Mesendoderm (in vitro differentiated cells): ENCODE results near the gene IRX3.

Source experiments
- DNase-seq: peaks from one replicate; pipeline ENCODE4 v3.0.0; 2013
- H2AK5ac ChIP-seq: 2 replicates; pipeline ENCODE4 v1.6.1; 2013; ENCODE audit warnings: low read length, inconsistent platforms
- H2BK120ac ChIP-seq: 2 replicates; pipeline ENCODE4 v1.6.1; 2013; ENCODE audit warnings: low read depth, mild to moderate bottlenecking, low read length, moderate library complexity, mixed read lengths
- H2BK15ac ChIP-seq: replicated peaks from 2 replicates; pipeline ENCODE4 v1.6.1; 2013; ENCODE audit warnings: low read depth, mild to moderate bottlenecking, moderate library complexity
- H2BK5ac ChIP-seq: 2 replicates; pipeline ENCODE4 v1.6.1; 2013; ENCODE audit warnings: low read length, inconsistent platforms
- H3K18ac ChIP-seq: 2 replicates; pipeline ENCODE4 v1.6.1; 2013; ENCODE audit warnings: mild to moderate bottlenecking, low read length, mixed read lengths
- H3K23ac ChIP-seq: one replicate; pipeline ENCODE4 v1.6.1; 2013; ENCODE audit warnings: low read length
- H3K27ac ChIP-seq: 2 replicates; pipeline ENCODE4 v1.5.1; 2013; ENCODE audit warnings: low read depth, mild to moderate bottlenecking, inconsistent platforms, low read length, moderate library complexity
- H3K27me3 ChIP-seq: 2 replicates; pipeline ENCODE4 v1.6.1; 2013; ENCODE audit warnings: low read length, control low read depth, mild to moderate bottlenecking, inconsistent platforms; ENCODE audit not compliant: insufficient read depth, poor library complexity
- H3K36me3 ChIP-seq: 2 replicates; pipeline ENCODE4 v1.6.1; 2013; ENCODE audit warnings: low read length, inconsistent platforms; ENCODE audit not compliant: control insufficient read depth, insufficient read depth
- H3K4ac ChIP-seq: one replicate; pipeline ENCODE4 v1.6.1; 2013; ENCODE audit warnings: low read depth, mild to moderate bottlenecking, low read length, moderate library complexity
- H3K4me1 ChIP-seq: 2 replicates; pipeline ENCODE4 v1.6.1; 2013; ENCODE audit warnings: low read depth, low read length, inconsistent platforms; ENCODE audit not compliant: control insufficient read depth
- H3K4me2 ChIP-seq: 2 replicates; pipeline ENCODE4 v1.6.1; 2013; ENCODE audit warnings: low read length
- H3K4me3 ChIP-seq: 2 replicates; pipeline ENCODE4 v1.5.1; 2013; ENCODE audit warnings: mild to moderate bottlenecking, low read length
- H3K56ac ChIP-seq: one replicate; pipeline ENCODE4 v1.6.1; 2013; ENCODE audit warnings: low read length
- H3K79me1 ChIP-seq: 2 replicates; pipeline ENCODE4 v1.6.1; 2013; ENCODE audit warnings: low read length, inconsistent platforms
- H3K79me2 ChIP-seq: 2 replicates; pipeline ENCODE4 v1.6.1; 2013; ENCODE audit warnings: mild to moderate bottlenecking, low read length; ENCODE audit not compliant: control insufficient read depth, insufficient read depth
- H3K9ac ChIP-seq: 2 replicates; pipeline ENCODE4 v1.6.1; 2013; ENCODE audit warnings: low read length, inconsistent platforms
- H4K5ac ChIP-seq: one replicate; pipeline ENCODE4 v1.6.1; 2013; ENCODE audit warnings: low read length
- H4K8ac ChIP-seq: one replicate; pipeline ENCODE4 v1.6.1; 2013; ENCODE audit warnings: low read depth, mild to moderate bottlenecking, control low read depth, low read length, moderate library complexity
- WGBS: extraction: QIAGEN DNeasy Blood & Tissue Kit; methylation state at CpG from one replicate; pipeline ENCODE4 v1.1.7; 2013; ENCODE audit warnings: low lambda C conversion rate, missing lambda C conversion rate; ENCODE audit not compliant: insufficient coverage; ENCODE audit errors: extremely low coverage; 5-methylcytosine and 5-hydroxymethylcytosine counted together

The IRX3 gene

DNA sequence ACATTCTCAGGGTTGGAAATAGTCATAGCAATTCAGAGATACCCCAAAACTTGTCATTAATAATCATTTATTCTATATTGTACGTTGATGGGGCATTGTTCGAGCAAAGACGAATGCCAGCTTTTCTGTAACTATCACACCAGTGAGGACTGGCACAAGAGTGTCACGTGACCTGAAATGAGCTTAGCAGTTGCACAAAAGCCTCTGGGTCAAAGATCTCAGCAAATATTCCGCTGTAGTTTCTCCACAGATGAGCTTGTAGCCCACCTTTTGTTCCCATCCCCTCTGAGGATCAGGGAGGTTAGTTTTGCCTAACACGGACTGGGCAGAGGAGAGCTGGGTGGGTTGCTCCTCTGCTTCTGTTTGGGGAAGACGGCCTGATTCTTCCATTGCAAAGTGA, 18.2 kb downstream of the IRX3 start:
- no CpG with 5 or more reads among the region's 7 CpGs for WGBS
- Histone ChIP-seq H3K9ac (no peak overlapping the region), H3K56ac (no peak overlapping the region), H4K5ac (no peak overlapping the region), H4K8ac (no peak overlapping the region), H2BK120ac (no peak overlapping the region), H3K4me1 (no peaks in the 10 kb centered on the region), H2AK5ac (no peak overlapping the region), H3K4me3 (no peak overlapping the region), H3K4me2 (no peak overlapping the region), H2BK15ac (no peak overlapping the region), H3K23ac (no peak overlapping the region), H3K18ac (no peak overlapping the region), H3K27me3 (no peaks in the 10 kb centered on the region), H3K79me2 (no peaks in the 10 kb centered on the region), H3K79me1 (no peaks in the 10 kb centered on the region), H3K27ac (no peak overlapping the region), H3K4ac (no peak overlapping the region), H3K36me3 (no peaks in the 10 kb centered on the region), H2BK5ac (no peak overlapping the region)
- no peak for DNase-seq

DNA sequence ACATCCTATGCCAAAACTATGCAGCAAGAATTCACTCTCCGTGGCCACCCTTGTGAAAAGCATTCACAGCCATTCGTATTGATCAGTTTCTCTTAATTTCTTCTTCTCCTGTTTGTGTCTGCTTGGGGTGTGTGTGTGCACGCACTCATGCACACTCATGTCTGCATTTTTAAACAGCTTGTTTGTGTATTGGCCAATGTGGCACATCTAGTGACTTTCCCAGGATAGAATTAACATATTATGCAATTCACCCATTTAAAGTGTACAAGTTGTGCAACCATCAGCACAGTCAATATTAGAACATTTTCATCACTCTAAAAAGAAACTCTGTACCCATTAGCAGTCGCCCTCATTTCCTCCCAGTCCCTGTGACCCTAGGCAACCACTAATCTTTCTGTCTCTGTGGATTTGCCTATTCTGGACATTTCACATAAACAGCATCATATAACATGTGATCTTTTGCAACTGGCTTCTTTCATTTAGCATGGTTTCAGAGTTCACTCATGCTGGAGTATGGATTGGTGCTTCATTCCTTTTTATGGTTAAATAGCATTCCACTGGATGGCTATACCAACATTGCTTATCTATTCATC, 20.1 kb downstream of the IRX3 start:
- H3K9ac ChIP-seq, result no peak overlapping the region
- H2AK5ac ChIP-seq, result no peak overlapping the region
- no peak overlapping the region for H3K23ac ChIP-seq
- no peaks in the 10 kb centered on the region for H3K79me1 ChIP-seq
- no peak overlapping the region for H3K27ac ChIP-seq
- no peak overlapping the region for H3K4me2 ChIP-seq
- no peaks in the 10 kb centered on the region for H3K79me2 ChIP-seq
- H3K18ac ChIP-seq, result no peak overlapping the region
- H3K27me3 ChIP-seq, result no peaks in the 10 kb centered on the region
- H2BK15ac ChIP-seq, result no peak overlapping the region
- no peak overlapping the region for H2BK120ac ChIP-seq
- no peak overlapping the region for H4K5ac ChIP-seq
- no peaks in the 10 kb centered on the region for H3K36me3 ChIP-seq
- no peak overlapping the region for H3K4me3 ChIP-seq
- no peak overlapping the region for H3K4ac ChIP-seq
- no peak for DNase-seq
- no peak overlapping the region for H2BK5ac ChIP-seq
- H3K56ac ChIP-seq, result no peak overlapping the region
- H3K4me1 ChIP-seq, result no peaks in the 10 kb centered on the region
- WGBS, result no CpG with 5 or more reads among the region's 4 CpGs
- no peak overlapping the region for H4K8ac ChIP-seq

DNA sequence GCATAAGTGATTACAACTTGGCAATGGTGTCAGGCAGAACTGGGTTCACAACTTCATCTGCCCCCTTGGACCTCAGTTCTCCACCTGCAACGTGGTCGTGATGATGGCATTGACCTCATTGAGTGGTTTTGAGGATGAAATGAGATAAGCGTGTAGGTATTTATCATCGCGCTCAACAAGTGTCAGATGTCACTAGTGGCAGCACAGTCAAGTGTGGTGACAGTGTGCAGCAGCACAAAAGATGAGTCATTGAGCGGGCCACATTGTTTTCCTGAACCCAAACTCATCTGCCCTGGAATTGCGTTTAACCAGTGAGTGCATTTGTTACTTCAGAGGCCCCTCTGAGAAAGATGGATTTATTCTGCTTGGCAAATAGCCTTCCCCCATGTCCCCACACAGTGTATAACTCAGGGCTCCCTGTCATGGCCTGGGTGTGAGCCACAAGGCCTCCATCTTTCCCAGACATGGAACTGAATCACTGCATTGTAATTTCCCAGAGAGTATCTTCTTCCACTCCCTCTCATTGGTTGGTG, 20.9 kb downstream of the IRX3 start:
- H3K27ac ChIP-seq, result no peak overlapping the region
- H2BK120ac ChIP-seq, result no peak overlapping the region
- H3K9ac ChIP-seq, result no peak overlapping the region
- H3K27me3 ChIP-seq, result no peaks in the 10 kb centered on the region
- no peak overlapping the region for H4K5ac ChIP-seq
- H4K8ac ChIP-seq, result no peak overlapping the region
- H3K79me1 ChIP-seq, result no peaks in the 10 kb centered on the region
- H3K79me2 ChIP-seq, result no peaks in the 10 kb centered on the region
- H3K56ac ChIP-seq, result no peak overlapping the region
- no peak overlapping the region for H2BK15ac ChIP-seq
- no peak for DNase-seq
- no peak overlapping the region for H2AK5ac ChIP-seq
- WGBS, result no CpG with 5 or more reads among the region's 7 CpGs
- H3K18ac ChIP-seq, result no peak overlapping the region
- H3K4me2 ChIP-seq, result no peak overlapping the region
- H3K36me3 ChIP-seq, result no peaks in the 10 kb centered on the region
- H3K23ac ChIP-seq, result no peak overlapping the region
- no peaks in the 10 kb centered on the region for H3K4me1 ChIP-seq
- no peak overlapping the region for H3K4me3 ChIP-seq
- no peak overlapping the region for H2BK5ac ChIP-seq
- H3K4ac ChIP-seq, result no peak overlapping the region

DNA sequence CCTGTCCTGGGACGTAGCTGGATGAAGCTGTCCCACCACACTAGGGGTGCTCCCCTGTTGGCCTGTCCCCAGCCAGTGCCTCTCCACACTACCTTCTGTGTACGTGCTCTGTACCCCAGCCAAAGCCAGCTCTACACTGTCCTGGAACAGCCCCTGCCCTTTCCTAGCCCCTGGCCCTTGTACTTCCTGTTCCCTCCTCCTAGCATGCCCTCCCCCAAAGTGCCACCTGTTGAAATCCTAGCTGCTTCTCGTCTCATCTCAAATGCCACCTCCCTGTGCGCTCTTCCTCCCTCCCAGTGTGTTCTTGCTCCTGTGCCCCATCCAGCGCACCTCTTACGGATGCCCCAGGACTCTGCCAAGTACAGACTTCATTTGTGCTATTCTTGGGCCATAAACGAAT, 33.5 kb downstream of the IRX3 start:
- Histone ChIP-seq H4K8ac (no peak overlapping the region), H2BK120ac (no peak overlapping the region), H2BK5ac (no peak overlapping the region), H3K9ac (no peak overlapping the region), H3K4ac (no peak overlapping the region), H3K79me1 (no peaks in the 10 kb centered on the region), H3K27me3 (no peaks in the 10 kb centered on the region), H3K27ac (no peak overlapping the region), H3K23ac (no peak overlapping the region), H3K79me2 (no peaks in the 10 kb centered on the region), H3K18ac (no peak overlapping the region), H3K4me3 (no peak overlapping the region), H4K5ac (no peak overlapping the region), H3K4me1 (peaks cover 5% of the 10 kb centered on the region), H3K36me3 (no peaks in the 10 kb centered on the region), H2AK5ac (no peak overlapping the region), H2BK15ac (no peak overlapping the region), H3K56ac (no peak overlapping the region), H3K4me2 (no peak overlapping the region)
- DNase-seq, result no peak
- WGBS, result no CpG with 5 or more reads among the region's 7 CpGs

DNA sequence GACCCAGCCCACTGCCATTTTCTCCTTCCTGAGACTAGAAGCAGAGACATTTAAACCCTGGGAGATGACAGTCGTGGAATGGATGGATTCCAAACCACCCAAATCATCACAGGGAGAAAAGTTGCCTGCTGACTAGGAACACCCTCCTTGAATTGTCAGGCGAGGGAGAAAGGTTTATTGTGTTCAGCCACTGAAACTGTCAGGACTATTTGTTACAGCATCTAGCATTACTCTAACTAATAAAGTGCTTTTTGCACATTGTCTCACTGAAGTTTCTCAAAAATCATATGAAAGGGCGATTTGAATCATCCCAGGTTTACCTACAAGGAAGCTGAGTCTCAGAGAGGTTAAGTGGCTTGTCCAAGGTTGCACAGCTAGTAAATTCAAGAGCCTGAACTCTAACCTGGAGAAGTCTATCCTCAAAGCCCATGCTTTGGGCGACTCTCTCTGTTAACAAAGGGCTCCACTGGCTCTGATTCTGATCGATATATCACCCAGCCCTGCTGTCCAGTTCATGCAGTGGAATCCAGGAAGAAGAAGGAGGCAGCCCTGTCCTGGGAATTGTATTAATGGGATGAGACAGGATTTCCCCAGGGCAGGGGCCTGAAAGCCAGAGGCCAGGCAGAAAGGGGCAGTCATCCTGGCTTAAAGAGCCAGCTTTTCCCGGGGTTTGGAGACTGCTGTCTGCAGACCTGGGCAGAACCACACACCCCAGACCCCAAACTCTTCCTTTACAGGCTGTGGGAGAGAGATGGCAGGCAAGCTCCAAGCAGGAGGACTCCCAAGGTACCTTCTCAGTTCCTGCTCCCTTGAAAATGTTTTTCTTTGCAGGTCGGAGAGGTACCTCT, 37.5 kb downstream of the IRX3 start:
- Histone ChIP-seq H3K18ac (no peak overlapping the region), H2AK5ac (no peak overlapping the region)

More for the DNA sequence above, 37.5 kb downstream of the IRX3 start:
- Histone ChIP-seq H3K27ac (no peak overlapping the region), H4K5ac (no peak overlapping the region), H3K4ac (no peak overlapping the region), H4K8ac (no peak overlapping the region), H2BK15ac (no peak overlapping the region), H2BK5ac (no peak overlapping the region), H3K4me1 (peaks cover 4% of the 10 kb centered on the region), H3K9ac (no peak overlapping the region), H3K79me1 (no peaks in the 10 kb centered on the region), H3K23ac (no peak overlapping the region), H2BK120ac (no peak overlapping the region), H3K56ac (no peak overlapping the region), H3K4me2 (no peak overlapping the region), H3K4me3 (no peak overlapping the region), H3K36me3 (no peaks in the 10 kb centered on the region), H3K79me2 (no peaks in the 10 kb centered on the region), H3K27me3 (no peaks in the 10 kb centered on the region)
- WGBS, result no CpG with 5 or more reads among the region's 7 CpGs
- DNase-seq, result no peak
